Measurements from ENCODE around the gene ITPR1.

GRCh38 chr3:4681301-4681700 is 188.2 kb downstream of the ITPR1 start:
- TF ChIP-seq FOXM1 (IDR thresholded peaks at IDR 0.05; ENCODE audit: borderline replicate concordance), result no peak
- no peak for TF ChIP-seq SUZ12 (IDR thresholded peaks at IDR 0.05)
- TF ChIP-seq PKNOX1 (IDR thresholded peaks at IDR 0.05), result no peak
- TF ChIP-seq SP1 (IDR thresholded peaks at IDR 0.05), result no peak
- no peak for TF ChIP-seq LEF1 (IDR thresholded peaks at IDR 0.05; ENCODE audit: borderline replicate concordance)
- no peak for TF ChIP-seq FOXA1 (IDR thresholded peaks at IDR 0.05)
- TF ChIP-seq TARDBP (IDR thresholded peaks at IDR 0.05), result no peak

Data from HEK293T (cell line).